IMR-90 (cell line): Measurements from ENCODE around the gene CFAP52. TPM values are rescaled to one million over a fixed set of nuclear protein-coding genes. Genes with fewer than 3 reads are reported as not detected.

Experiments used
- ATAC-seq: fragments of 200-7000 bp; cut with Tn5 transposase; 2 replicates; pipeline ENCODE4 v1.9.1; 2020; ENCODE audit warnings: low read depth, mild to moderate bottlenecking, moderate library complexity
- BruUV-seq: library from RNA; stranded (reverse); fragments of 400-500 nt; replicated peaks from 2 replicates; lab custom pipeline; 2021; lab: Mats Ljungman, UMichigan
- CTCF ChIA-PET: fragments of 300-600 bp; formaldehyde crosslinking; extraction: SDS; loops from one replicate; lab custom pipeline; 2021; ENCODE audit warnings: antibody characterized with exemption; lab: Yijun Ruan, JAX
- POLR2A ChIA-PET: fragments of 300-600 bp; sonication (Branson Sonifier 250); formaldehyde crosslinking; loops from one replicate; lab custom pipeline; 2022; ENCODE audit warnings: antibody characterized with exemption; ENCODE audit not compliant: unreplicated experiment; lab: Charles Lee
- DNase-seq: peaks from one replicate; pipeline ENCODE4 v3.0.0; 2013
- H2AFZ ChIP-seq: replicated peaks from 2 replicates; pipeline ENCODE3; 2013; ENCODE audit warnings: low read length, mild to moderate bottlenecking; ENCODE audit not compliant: poor library complexity
- H2AK5ac ChIP-seq: 2 replicates; pipeline ENCODE4 v1.6.1; 2013; ENCODE audit warnings: low read depth, low read length, inconsistent platforms
- H2AK9ac ChIP-seq: replicated peaks from 2 replicates; pipeline ENCODE3; 2013; ENCODE audit warnings: mild to moderate bottlenecking, low read depth, low read length, moderate library complexity; ENCODE audit not compliant: poor library complexity
- H2BK120ac ChIP-seq: 2 replicates; pipeline ENCODE4 v1.6.1; 2013; ENCODE audit warnings: low read depth, low read length, inconsistent platforms
- H2BK15ac ChIP-seq: 3 replicates; pipeline ENCODE4 v1.6.1; 2013; ENCODE audit warnings: low read depth, low read length, inconsistent platforms
- H2BK20ac ChIP-seq: 2 replicates; pipeline ENCODE4 v1.6.1; 2013; ENCODE audit warnings: low read depth, mild to moderate bottlenecking, inconsistent platforms, low read length, moderate library complexity
- H2BK5ac ChIP-seq: 2 replicates; pipeline ENCODE4 v1.6.1; 2013; ENCODE audit warnings: mild to moderate bottlenecking, low read depth, low read length, inconsistent platforms; ENCODE audit not compliant: poor library complexity, severe bottlenecking
- H3K14ac ChIP-seq: replicated peaks from 2 replicates; pipeline ENCODE4 v1.6.1; 2013; ENCODE audit warnings: low read depth, low read length, inconsistent platforms
- H3K18ac ChIP-seq: 2 replicates; pipeline ENCODE4 v1.6.1; 2013; ENCODE audit warnings: low read depth, low read length, control low read depth
- H3K23ac ChIP-seq: 2 replicates; pipeline ENCODE4 v1.6.1; 2013; ENCODE audit warnings: low read depth, low read length, inconsistent platforms
- H3K27ac ChIP-seq: 2 replicates; pipeline ENCODE4 v1.5.1; 2013; ENCODE audit warnings: mild to moderate bottlenecking, control low read depth, low read length; ENCODE audit not compliant: insufficient read depth
- H3K27me3 ChIP-seq: 2 replicates; pipeline ENCODE4 v1.6.1; 2013; ENCODE audit warnings: low read length; ENCODE audit not compliant: control insufficient read depth, insufficient read depth
- H3K36me3 ChIP-seq: 2 replicates; pipeline ENCODE4 v1.6.1; 2013; ENCODE audit warnings: low read length, mixed read lengths; ENCODE audit not compliant: control insufficient read depth, insufficient read depth
- H3K4ac ChIP-seq: 2 replicates; pipeline ENCODE4 v1.6.1; 2013; ENCODE audit warnings: low read depth, low read length, inconsistent platforms
- H3K4me1 ChIP-seq: 2 replicates; pipeline ENCODE4 v1.6.1; 2013; ENCODE audit warnings: low read length, mixed read lengths; ENCODE audit not compliant: control insufficient read depth, insufficient read depth
- H3K4me2 ChIP-seq: 2 replicates; pipeline ENCODE4 v1.6.1; 2013; ENCODE audit warnings: low read depth, mild to moderate bottlenecking, control low read depth, low read length, moderate library complexity
- H3K4me3 ChIP-seq: 2 replicates; pipeline ENCODE4 v1.5.1; 2013; ENCODE audit warnings: low read depth, mild to moderate bottlenecking, control low read depth, low read length, moderate library complexity; ENCODE audit not compliant: insufficient read depth
- H3K56ac ChIP-seq: 2 replicates; pipeline ENCODE4 v1.6.1; 2013; ENCODE audit warnings: low read length, inconsistent platforms; ENCODE audit not compliant: insufficient read depth; ENCODE audit errors: extremely low read depth
- H3K79me1 ChIP-seq, 2 experiments: 2 replicates each; pipeline ENCODE4 v1.6.1; 2013; ENCODE audit warnings: low read length in 2 of 2, inconsistent platforms in 1 of 2, low read depth in 1 of 2
- H3K9ac ChIP-seq: 2 replicates; pipeline ENCODE4 v1.6.1; 2013; ENCODE audit warnings: low read depth, low read length, control low read depth
- H3K9me1 ChIP-seq: 2 replicates; pipeline ENCODE4 v1.6.1; 2013; ENCODE audit warnings: low read length, inconsistent platforms; ENCODE audit not compliant: insufficient read depth
- H3K9me3 ChIP-seq: 2 replicates; pipeline ENCODE4 v1.6.1; 2013; ENCODE audit warnings: low read length; ENCODE audit not compliant: control insufficient read depth, insufficient read depth
- H4K20me1 ChIP-seq: 2 replicates; pipeline ENCODE4 v1.6.1; 2013; ENCODE audit warnings: low read length, inconsistent platforms; ENCODE audit not compliant: insufficient read depth
- H4K5ac ChIP-seq: 2 replicates; pipeline ENCODE4 v1.6.1; 2013; ENCODE audit warnings: mild to moderate bottlenecking, low read depth, low read length, control low read depth
- H4K8ac ChIP-seq, 2 experiments: 2 replicates each; pipeline ENCODE4 v1.6.1; 2013; ENCODE audit warnings: low read depth in 2 of 2, low read length in 2 of 2, control low read depth in 1 of 2, inconsistent platforms in 1 of 2
- H4K91ac ChIP-seq: 2 replicates; pipeline ENCODE4 v1.6.1; 2013; ENCODE audit warnings: low read depth, low read length, inconsistent platforms; ENCODE audit not compliant: insufficient read depth
- CEBPB ChIP-seq: IDR thresholded peaks from 2 replicates; pipeline ENCODE4 v1.6.1; 2012; ENCODE audit warnings: low read depth, low read length, improper control_type of control experiment
- FOS ChIP-seq: fragments of 150-350 bp; IDR thresholded peaks from 2 replicates; pipeline ENCODE4 v1.6.1; 2016; ENCODE audit warnings: low read depth, low read length
- MAZ ChIP-seq: IDR thresholded peaks from 2 replicates; pipeline ENCODE4 v1.6.1; 2012; ENCODE audit warnings: low read depth, mild to moderate bottlenecking, low read length, improper control_type of control experiment, moderate library complexity, borderline replicate concordance
- RCOR1 ChIP-seq: IDR thresholded peaks from 2 replicates; pipeline ENCODE4 v1.6.1; 2012; ENCODE audit warnings: mild to moderate bottlenecking, low read length, improper control_type of control experiment; ENCODE audit not compliant: insufficient replicate concordance
- whole genome bisulfite sequencing, 2 experiments: methylation state at CpG; one replicate each; pipeline versions ENCODE4 v1.1.5 to v1.1.7; 2013; ENCODE audit warnings: missing lambda C conversion rate in 2 of 2; ENCODE audit not compliant: insufficient read length in 1 of 2; ENCODE audit errors: extremely low coverage in 2 of 2; 5-methylcytosine and 5-hydroxymethylcytosine counted together
- dilution Hi-C: fragments of 300-500 bp; cut with HindIII; formaldehyde crosslinking; loops from one replicate; pipeline ENCODE4 v1.14.3; 2018; ENCODE audit warnings: low sequenced_read_pairs; ENCODE audit not compliant: unreplicated experiment
- in situ Hi-C: fragments of 300-500 bp; cut with MboI; formaldehyde crosslinking; loops from 3 replicates; pipeline ENCODE4 v1.14.3; 2019; ENCODE audit warnings: low sequenced_read_pairs, inconsistent platforms, mixed read lengths
- intact Hi-C: fragments of 100-400 bp; cut with micrococcal nuclease; formaldehyde crosslinking; loops from 2 replicates; pipeline ENCODE4 v1.10.0; 2022
- polyA plus RNA-seq, 3 experiments: library from polyadenylated mRNA; depleted of rRNA; stranded (reverse); fragments of >200 nt; gene quantifications; 2 replicates each; pipeline ENCODE4 v1.2.3, GENCODE V29; 2012; ENCODE audit warnings: low replicate concordance in 1 of 3
- total RNA-seq: library from RNA; depleted of rRNA; stranded (reverse); fragments of >200 nt; gene quantifications from 2 replicates; pipeline ENCODE4 v1.2.3, GENCODE V29; 2012
- TF ChIP-seq, protein P1 (sequence below): conservative IDR thresholded peaks from 2 replicates; pipeline ENCODE4 v1.5.1; 2012; ENCODE audit warnings: mild to moderate bottlenecking, low read depth, low read length, improper control_type of control experiment

The CFAP52 gene
- total and polyA plus RNA-seq, 2 of the 4 experiments (the other 2 are of a cell fraction), result 0.22 TPM; not detected in 1

GRCh38 chr17:9632741-9633140 is 56.3 kb downstream of the CFAP52 start:
- POLR2A ChIA-PET, result no interaction called here
- BruUV-seq, result no TSS peak
- Histone ChIP-seq H4K5ac (no peak overlapping the region), H3K27ac (no peak overlapping the region), H4K8ac (no peak overlapping the region), H2AK9ac (no peak overlapping the region), H2BK5ac (no peak overlapping the region), H3K18ac (no peak overlapping the region), H3K9ac (no peak overlapping the region), H3K4me1 (no peaks in the 10 kb centered on the region), H3K79me1 (no peaks in the 10 kb centered on the region), H3K9me1 (no peaks in the 10 kb centered on the region), H2BK15ac (no peak overlapping the region), H3K4me3 (no peak overlapping the region), H3K4me2 (no peak overlapping the region), H2BK120ac (no peak overlapping the region), H3K23ac (no peak overlapping the region), H3K9me3 (peaks cover 9% of the 10 kb centered on the region), H4K20me1 (no peaks in the 10 kb centered on the region), H3K4ac (no peak overlapping the region), H3K14ac (no peak overlapping the region), H4K91ac (no peak overlapping the region), H2BK20ac (no peak overlapping the region), H3K36me3 (no peaks in the 10 kb centered on the region), H2AK5ac (no peak overlapping the region), H3K56ac (no peak overlapping the region), H2AFZ (no peak overlapping the region), H3K27me3 (no peaks in the 10 kb centered on the region)
- DNase-seq (no peak), ATAC-seq (no peak)
- TF ChIP-seq FOS, result no peak
- TF ChIP-seq RCOR1, result no peak
- no peak for TF ChIP-seq CEBPB
- TF ChIP-seq, protein P1, sequence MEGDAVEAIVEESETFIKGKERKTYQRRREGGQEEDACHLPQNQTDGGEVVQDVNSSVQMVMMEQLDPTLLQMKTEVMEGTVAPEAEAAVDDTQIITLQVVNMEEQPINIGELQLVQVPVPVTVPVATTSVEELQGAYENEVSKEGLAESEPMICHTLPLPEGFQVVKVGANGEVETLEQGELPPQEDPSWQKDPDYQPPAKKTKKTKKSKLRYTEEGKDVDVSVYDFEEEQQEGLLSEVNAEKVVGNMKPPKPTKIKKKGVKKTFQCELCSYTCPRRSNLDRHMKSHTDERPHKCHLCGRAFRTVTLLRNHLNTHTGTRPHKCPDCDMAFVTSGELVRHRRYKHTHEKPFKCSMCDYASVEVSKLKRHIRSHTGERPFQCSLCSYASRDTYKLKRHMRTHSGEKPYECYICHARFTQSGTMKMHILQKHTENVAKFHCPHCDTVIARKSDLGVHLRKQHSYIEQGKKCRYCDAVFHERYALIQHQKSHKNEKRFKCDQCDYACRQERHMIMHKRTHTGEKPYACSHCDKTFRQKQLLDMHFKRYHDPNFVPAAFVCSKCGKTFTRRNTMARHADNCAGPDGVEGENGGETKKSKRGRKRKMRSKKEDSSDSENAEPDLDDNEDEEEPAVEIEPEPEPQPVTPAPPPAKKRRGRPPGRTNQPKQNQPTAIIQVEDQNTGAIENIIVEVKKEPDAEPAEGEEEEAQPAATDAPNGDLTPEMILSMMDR, result no peak
- no peak for TF ChIP-seq MAZ
- intact Hi-C loops (no loop called here), in situ Hi-C loops (no loop called here), dilution Hi-C loops (no loop called here)
- CTCF ChIA-PET, result no interaction called here
- WGBS, 2 experiments, result no CpG with 5 or more reads among the region's 11 CpGs
